ES-I3 (cell line): ENCODE data around the gene RBM28.

Source experiments
- H3K36me3 ChIP-seq: 2 replicates; pipeline ENCODE4 v1.6.1; 2013; ENCODE audit warnings: mild to moderate bottlenecking, low read length, control low read depth, moderate library complexity; ENCODE audit not compliant: insufficient read depth
- H3K4me1 ChIP-seq: 2 replicates; pipeline ENCODE4 v1.6.1; 2013; ENCODE audit warnings: mild to moderate bottlenecking, control low read depth, low read length; ENCODE audit not compliant: insufficient read depth
- H3K9ac ChIP-seq: 2 replicates; pipeline ENCODE4 v1.6.1; 2013; ENCODE audit warnings: low read depth, mild to moderate bottlenecking, low read length, moderate library complexity
- H3K9me3 ChIP-seq: 2 replicates; pipeline ENCODE4 v1.6.1; 2013; ENCODE audit warnings: mild to moderate bottlenecking, low read length, moderate library complexity; ENCODE audit not compliant: control insufficient read depth, insufficient read depth

Gene RBM28, protein sequence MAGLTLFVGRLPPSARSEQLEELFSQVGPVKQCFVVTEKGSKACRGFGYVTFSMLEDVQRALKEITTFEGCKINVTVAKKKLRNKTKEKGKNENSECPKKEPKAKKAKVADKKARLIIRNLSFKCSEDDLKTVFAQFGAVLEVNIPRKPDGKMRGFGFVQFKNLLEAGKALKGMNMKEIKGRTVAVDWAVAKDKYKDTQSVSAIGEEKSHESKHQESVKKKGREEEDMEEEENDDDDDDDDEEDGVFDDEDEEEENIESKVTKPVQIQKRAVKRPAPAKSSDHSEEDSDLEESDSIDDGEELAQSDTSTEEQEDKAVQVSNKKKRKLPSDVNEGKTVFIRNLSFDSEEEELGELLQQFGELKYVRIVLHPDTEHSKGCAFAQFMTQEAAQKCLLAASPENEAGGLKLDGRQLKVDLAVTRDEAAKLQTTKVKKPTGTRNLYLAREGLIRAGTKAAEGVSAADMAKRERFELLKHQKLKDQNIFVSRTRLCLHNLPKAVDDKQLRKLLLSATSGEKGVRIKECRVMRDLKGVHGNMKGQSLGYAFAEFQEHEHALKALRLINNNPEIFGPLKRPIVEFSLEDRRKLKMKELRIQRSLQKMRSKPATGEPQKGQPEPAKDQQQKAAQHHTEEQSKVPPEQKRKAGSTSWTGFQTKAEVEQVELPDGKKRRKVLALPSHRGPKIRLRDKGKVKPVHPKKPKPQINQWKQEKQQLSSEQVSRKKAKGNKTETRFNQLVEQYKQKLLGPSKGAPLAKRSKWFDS

DNA sequence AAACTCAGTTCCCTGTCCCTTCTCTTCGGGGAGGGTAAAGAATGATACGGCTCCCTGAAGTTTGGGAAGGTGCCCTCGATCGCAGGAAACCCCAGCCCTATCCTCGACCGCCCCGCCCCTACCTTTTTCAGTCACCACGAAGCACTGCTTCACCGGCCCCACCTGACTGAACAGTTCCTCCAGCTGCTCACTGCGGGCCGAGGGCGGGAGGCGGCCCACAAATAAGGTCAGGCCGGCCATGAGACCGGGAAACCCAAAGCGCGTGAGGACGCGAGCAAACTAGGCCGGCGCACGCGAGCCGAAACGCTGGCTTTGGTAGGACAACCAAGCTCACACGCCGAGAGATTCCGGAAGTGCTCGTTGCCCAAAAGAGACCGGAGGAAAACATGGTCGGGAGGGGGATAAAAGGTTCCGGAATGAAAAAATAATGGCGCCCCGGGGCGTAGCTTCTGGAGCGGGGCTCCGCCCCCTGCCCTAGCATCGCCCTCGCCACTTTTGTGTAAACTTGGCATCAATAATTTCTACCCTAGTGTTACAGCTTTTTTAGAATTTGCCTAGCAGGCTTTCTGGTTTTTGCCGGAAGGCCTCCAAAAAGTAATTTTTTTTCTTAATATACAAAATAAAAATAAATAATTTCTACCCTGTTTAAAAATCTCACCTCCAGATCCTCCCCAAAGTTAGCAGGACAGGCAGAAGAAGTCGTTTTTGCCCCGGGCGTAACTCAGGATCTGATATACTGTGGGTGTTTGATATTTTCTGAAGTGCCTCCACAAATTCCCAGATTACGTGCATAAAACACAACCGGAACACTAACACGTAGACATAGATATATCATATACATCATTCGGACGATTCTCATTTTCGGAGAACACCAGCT is at the start of gene RBM28:
TSS of gene RBM28 (minus strand) at position 355 of the 877 bp plus-strand sequence. CDS start at position 240, 115 bp downstream.
- H3K9me3 ChIP-seq: no peaks in the 10 kb centered on the region
- peak within 1 kb of the TSS; percentile 97 for H3K9ac ChIP-seq
- H3K4me1 ChIP-seq: no peaks in the 10 kb centered on the region
- H3K36me3 ChIP-seq: no peaks in the 10 kb centered on the region

- Histone ChIP-seq H3K9ac (no peak overlapping the region), H3K9me3 (no peaks in the 10 kb centered on the region), H3K36me3 (no peaks in the 10 kb centered on the region), H3K4me1 (no peaks in the 10 kb centered on the region)
Measured at GRCh38 chr7:128392446-128393327, 49.0 kb upstream of the RBM28 start.

DNA sequence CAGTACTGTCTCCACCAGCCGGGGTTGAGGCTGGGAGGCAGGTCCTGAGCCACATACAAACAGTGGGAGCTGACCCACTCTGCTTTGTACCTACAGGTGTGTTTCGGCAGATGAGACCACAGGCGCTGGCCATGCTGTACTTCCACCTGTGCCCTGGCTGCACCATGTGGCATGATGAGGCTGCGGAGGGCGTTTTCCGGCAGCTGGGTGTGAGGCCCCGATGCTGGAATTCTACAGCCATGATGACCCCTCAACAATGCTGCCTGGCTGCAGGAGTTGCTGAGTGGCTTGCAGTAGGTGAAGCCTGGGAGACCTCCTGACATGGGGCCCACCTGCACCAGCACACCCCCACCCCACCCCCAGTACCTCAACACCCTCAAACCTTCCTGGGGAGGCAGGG is 48.1 kb upstream of the RBM28 start:
- Histone ChIP-seq H3K9me3 (no peaks in the 10 kb centered on the region), H3K4me1 (no peaks in the 10 kb centered on the region), H3K9ac (no peak overlapping the region), H3K36me3 (no peaks in the 10 kb centered on the region)

- no peaks in the 10 kb centered on the region for H3K4me1 ChIP-seq
- no peaks in the 10 kb centered on the region for H3K9me3 ChIP-seq
- no peak overlapping the region for H3K9ac ChIP-seq
- no peaks in the 10 kb centered on the region for H3K36me3 ChIP-seq
Measured at GRCh38 chr7:128390871-128391565, 47.3 kb upstream of the RBM28 start.

DNA sequence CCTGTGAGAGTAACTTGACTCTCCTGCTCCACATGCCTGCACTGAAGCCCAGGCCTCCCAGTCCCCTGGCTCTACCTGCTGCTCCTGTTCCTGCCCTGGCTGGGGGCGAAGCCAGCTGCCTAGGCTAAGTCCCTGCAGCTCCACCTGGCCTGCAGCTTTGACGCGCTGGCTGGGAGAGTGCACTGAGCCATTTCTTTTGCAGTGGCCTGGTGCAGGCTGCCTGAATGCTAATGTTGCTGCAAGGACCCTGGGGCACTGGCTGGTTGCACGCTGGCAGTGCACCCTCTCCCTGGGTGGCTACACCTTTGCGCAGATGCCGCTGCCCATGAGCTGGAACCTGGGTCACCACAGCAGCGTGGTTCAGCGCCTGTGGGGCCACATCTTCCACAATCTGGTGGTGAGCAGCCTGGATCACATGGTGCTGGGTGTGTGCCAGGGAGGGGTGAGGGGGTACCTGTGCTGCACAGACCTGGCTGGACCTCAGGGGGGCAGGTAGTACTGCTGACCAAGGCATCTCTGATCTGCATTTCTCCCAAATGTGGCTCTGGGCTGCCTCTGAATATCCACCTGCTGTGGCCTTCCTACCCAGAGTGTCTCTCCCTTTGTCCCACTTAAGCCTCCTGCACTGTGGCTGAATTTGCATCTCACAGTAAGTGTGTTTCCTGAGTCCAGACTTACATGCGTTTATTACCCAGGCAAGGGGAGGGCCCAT is 46.1 kb upstream of the RBM28 start:
- Histone ChIP-seq H3K4me1 (no peaks in the 10 kb centered on the region), H3K9me3 (no peaks in the 10 kb centered on the region), H3K36me3 (no peaks in the 10 kb centered on the region), H3K9ac (no peak overlapping the region)

GRCh38 chr7:128389085-128389617 is 45.4 kb upstream of the RBM28 start:
- Histone ChIP-seq H3K4me1 (no peaks in the 10 kb centered on the region), H3K36me3 (no peaks in the 10 kb centered on the region), H3K9ac (no peak overlapping the region), H3K9me3 (no peaks in the 10 kb centered on the region)

DNA sequence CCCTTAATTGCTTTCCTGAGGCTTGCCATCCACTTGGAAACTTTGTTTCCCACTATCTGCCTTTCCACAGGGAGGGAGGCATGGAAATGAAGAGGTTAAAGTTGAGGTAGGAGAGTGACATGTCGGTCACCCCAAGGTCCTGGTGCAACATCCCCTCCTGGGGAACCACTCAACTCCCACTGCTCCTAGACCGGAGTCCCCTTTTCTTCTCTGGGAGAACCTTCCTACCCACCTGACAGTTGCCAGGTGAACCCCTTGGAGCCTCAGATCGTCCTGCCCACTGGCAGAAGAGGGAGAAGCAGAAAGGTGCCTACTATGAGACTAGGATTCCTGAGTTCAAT is 44.4 kb upstream of the RBM28 start:
- Histone ChIP-seq H3K4me1 (no peaks in the 10 kb centered on the region), H3K9me3 (no peaks in the 10 kb centered on the region), H3K9ac (no peak overlapping the region), H3K36me3 (no peaks in the 10 kb centered on the region)

DNA sequence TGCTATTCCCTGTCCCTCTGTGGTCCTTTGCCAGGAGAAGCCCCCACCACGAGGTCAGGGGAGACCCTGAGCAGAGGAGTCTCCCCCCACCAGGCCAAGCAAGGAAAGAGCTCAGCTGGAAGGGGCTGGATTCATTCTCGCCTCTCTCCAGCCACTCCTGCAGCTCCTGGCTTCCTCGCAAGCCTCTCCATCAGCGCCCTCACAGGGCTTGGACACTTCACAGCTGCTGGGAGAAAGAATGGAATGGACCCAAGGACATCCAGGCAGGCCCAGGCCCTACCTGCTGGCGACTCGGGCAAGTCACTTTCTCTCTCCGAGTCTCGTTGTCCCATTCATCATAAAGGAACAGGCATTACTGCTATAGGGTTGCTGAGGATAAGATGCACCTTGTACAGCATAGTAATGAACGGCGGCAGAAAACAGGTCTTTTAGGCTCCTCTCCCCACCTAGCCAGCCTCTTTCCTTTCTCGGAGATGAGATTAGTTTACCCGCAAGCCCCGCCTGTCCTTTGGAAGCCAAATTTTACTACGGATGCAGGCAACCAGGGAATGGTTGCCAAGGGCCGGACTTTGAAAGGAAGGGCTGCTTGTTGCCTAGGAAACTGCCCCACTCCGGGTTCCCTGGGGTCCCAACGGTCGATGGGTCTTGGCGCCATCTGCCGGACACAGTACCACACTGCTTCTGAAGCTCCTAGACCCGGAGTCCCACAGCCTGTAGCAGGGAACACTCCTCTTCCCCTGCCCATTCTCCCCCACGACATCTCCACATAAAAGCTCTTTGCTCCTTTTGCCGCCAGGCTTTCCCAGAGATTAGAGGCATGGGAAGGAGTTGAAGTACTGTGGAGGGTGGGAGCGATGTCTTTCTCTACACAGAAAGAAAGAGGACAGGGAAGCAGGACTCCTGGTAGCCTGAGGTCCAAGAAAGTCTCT is 43.8 kb upstream of the RBM28 start:
- no peaks in the 10 kb centered on the region for H3K36me3 ChIP-seq
- H3K4me1 ChIP-seq: no peaks in the 10 kb centered on the region; the same call in 1 of the 2 replicates
- no peaks in the 10 kb centered on the region for H3K9me3 ChIP-seq
- H3K9ac ChIP-seq: no peak overlapping the region

DNA sequence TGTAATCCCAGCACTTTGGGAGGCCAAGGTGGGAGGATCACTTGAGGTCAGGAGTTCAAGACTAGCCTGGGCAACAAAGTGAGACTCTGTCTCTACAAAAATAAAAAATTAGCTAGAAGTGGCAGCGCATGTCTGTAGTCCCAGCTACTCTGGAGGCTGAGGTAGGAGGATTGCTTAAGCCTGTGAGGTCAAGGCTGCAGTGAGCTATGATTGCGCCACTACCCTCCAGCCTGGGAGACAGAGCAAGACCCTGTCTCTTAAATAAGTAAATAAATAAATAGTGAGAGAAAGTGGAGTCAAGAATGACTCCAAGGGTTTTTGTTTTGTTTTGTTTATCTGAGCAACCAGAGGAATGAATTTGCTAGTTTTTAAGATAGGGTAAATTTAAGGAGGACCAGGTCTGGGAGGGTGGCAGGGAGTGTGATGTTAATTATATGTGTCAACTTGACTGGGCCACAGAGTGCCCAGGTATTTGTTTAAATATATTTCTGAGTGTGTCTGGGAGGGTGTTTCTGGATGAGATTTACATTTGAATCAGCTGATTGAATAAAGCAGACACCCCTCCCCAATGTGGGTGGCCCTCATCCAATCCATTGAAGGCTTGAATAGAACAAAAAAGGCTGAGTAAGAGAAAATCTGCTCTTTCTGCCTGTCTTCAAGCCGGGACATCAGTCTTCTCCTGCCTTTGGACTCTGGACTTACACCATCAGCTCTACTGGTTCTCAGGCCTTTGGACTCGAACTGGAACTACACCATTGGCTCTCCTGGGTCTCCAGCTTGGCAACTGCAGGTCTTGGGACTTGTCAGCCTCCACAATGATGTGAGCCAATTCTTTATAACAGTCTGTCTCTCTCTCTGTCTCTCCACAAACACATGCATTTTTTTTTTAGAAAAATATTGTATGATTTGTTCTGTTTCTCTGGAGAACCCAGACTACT is 42.5 kb upstream of the RBM28 start:
- no peaks in the 10 kb centered on the region for H3K9me3 ChIP-seq
- no peak overlapping the region for H3K9ac ChIP-seq
- no peaks in the 10 kb centered on the region; the same call in 1 of the 2 replicates for H3K4me1 ChIP-seq
- H3K36me3 ChIP-seq: no peaks in the 10 kb centered on the region

DNA sequence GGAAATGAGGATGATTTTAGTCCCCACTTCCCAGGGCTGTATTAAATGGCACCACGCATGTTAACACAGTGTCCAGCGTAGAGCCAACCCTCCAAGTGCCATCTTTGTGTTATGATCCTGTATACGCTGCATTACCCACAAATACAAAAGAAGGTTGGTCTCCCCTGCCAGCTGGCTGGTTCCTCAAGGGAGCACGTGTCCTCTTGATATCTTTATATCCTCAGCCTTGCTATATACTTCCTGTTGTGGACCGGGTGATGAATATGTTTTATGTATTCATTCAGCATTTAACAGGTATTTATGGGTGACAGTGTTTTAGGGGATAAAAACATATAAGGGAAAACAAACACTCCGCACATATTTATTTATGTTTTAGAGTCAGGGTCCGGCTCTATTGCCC is 41.0 kb upstream of the RBM28 start:
- Histone ChIP-seq H3K9me3 (no peaks in the 10 kb centered on the region), H3K9ac (no peak overlapping the region), H3K4me1 (peaks cover 7% of the 10 kb centered on the region; the same call in 1 of the 2 replicates), H3K36me3 (no peaks in the 10 kb centered on the region)

DNA sequence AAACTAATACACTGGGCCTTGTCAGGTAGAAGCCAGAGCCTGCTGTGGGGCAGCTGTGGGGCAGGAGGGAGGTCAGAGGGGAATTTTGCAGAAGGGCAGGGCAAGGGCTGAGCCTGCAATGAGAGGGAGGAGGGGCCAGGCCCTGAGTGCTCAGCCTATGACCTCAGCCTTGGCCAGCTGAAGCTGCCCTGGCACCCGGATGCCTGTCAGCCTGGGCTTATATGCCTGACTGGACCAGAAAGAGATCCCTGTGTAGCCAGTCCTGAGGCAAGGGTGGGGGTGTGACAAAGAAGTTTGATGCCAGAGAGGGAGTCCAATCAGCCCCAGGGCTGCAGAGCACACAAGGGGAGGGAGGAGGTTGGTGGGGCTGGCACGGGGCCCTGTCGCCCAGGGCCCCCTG is 40.1 kb upstream of the RBM28 start:
- Histone ChIP-seq H3K9me3 (no peaks in the 10 kb centered on the region), H3K9ac (no peak overlapping the region), H3K36me3 (no peaks in the 10 kb centered on the region), H3K4me1 (peaks cover 9% of the 10 kb centered on the region; the same call in 1 of the 2 replicates)
